HG03521 (cell line): Measurements from ENCODE around the gene ZNF154.

Experiments
- ATAC-seq: cut with Tn5 transposase; IDR thresholded peaks from one replicate; pipeline ENCODE4 v1.9.1; 2021; ENCODE audit warnings: mild to moderate bottlenecking, moderate library complexity; ENCODE audit not compliant: unreplicated experiment

ZNF154 gene

DNA sequence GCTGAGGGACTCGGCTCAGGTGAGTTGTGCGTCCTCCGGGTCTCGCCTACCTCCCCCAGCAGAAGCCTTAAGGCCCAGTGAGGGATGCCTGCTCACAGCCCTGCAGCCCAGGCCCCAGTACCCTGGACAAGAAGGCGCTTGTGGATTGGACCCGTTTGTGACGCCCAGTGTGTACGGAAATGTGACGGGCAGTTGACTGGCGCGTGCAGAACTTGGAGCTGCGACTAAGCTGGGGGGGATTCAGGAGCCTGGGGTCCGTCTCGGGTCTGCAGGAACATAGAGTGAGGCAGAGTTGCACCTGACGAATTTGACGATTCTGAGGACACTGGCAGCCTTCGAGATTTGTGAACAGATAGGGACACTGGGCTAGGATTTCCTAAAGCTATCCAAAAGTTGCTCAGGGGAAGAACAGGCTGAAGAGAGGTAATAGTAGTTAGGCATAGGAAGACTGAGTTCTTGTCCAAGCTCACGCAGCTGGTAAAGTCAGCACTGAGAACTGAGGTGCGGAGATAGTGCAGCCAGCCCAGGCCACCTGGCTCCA is 26.7 kb downstream of the ZNF154 start:
- ATAC-seq = no peak

DNA sequence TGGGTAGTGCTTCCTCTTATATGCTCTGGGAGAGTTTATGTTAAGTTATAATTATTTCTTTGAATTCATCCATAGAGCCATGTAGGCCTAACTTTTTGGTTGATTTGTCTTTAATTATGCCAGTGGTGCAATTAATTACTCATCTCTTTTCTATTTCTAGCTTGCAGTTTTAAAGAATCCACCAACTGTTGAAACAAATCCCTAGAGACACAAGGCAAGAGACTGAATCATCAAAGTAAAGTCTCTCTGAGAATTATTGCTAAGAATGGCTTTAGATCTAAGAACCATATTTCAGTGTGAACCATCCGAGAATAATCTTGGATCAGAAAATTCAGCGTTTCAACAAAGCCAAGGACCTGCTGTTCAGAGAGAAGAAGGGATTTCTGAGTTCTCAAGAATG is 33.1 kb downstream of the ZNF154 start:
- no peak for ATAC-seq

DNA sequence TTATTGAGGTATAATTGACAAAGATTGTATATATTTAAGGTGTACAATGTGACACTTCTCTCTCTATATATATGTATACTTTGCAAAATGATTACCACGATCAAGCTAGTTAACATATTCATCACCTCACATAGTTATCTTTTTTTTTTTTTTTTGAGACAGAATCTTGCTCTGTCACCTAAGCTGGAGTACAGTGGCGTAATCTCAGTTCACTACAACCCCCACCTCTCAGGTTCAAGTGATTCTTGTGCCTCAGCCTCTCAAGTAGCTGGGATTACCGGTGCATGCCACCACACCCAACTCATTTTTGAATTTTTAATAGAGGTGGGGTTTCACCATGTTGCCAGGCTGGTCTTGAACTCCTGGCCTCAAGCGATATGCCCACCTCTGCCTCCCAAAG is 36.5 kb downstream of the ZNF154 start:
- ATAC-seq = no peak

DNA sequence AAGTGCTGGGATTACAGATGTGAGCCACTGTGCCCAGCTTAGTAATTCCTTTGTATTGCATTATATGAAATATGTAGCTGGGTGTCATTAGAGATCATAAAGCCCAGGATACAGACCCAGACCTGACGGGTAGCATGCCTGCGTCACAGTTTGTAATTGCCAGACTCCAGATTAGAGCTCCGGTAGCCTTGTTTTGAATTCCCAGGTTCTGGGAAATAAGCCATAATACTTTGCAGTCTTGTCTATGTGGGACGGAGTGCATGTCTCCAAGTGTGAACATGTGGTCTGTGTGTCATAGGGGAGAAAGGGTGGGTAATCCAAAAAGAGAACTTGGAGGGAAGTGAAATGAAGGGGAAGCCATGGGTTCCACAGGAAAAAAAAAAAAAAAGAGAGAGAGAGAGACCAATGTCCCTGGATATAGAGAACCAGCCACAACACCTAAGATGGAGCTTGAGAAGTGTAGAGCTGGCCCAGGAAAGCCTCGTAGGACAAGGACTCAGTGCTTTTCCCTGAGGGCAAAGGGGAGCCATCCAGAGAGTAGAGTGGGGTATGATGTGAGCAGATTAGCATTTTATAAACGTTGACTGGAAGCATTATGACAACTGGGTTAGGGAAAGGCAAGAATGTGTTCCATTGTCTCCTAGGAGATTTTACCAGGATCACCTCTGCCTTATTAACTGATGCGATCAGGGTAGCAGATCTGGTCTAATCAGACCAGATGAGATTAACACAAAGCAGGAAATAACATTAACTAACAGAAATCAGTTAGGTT is 37.7 kb downstream of the ZNF154 start:
- ATAC-seq = no peak

DNA sequence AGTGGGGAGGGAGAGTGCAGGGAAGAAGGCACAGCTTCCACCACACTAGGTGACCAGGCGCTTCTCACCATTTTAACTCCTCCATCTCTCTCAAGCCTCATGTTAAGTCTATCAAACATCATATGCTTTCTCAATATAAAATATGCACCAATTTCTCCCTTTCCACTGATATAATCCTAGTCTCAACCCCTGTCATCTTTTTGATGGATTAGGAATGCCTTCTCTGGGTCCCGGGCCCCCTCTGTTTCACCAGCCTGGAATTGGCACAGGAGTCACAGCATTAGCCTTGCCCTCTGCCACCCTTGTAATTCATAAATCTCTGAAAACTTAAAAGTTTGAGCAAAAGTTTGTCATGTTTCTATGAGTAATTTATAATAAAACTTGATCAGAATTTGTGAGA is 40.4 kb downstream of the ZNF154 start, which contains the start of gene ZSCAN4:
ZSCAN4 (plus strand) TSS at position 301 of the 400 bp plus-strand sequence. CDS start 7,211 bp downstream, outside the sequence.
- no peak for ATAC-seq

DNA sequence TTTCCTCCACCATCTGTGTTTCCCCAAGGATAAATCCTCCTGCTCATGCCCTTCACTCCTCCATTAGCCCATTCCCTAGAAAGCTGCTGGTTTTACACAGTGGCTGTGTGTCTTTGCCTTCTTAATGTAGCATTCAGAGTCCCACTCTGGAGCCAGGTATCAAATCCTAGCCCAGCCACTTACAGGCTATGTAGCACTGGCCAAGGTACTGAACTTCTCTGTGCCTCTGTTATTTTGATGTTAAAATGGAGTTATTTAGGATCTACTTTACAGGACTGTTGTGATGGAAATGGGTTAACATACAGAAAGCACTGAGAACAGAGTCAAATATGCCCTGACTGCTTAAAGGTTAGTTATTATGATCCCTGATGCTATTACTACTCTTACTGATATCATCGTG is 41.8 kb downstream of the ZNF154 start:
- no peak for ATAC-seq

DNA sequence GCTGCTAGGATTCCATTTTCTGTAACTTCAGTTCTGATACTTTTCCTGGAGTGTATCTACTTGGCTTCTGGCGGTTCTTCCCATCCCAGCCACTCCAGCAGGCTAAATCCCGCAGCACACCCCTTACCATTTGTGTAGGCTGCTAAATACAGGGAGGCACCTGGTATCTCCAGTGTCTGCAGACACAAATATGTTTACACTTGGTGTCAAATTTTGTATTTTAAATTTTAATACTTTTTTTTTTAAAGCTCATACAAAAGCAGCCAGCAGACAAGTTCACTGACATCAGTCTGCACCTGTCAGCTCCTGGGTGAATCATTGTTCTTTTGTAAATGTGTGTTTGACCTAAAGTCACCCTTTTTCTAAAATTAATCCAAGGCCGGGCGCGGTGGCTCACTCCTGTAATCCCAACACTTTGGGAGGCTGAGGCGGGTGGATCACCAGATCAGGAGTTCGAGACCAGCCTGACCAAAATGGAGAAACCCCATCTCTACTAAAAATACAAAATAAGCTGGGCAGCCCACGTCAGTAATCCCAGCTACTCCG is 43.7 kb downstream of the ZNF154 start:
- ATAC-seq = no peak

DNA sequence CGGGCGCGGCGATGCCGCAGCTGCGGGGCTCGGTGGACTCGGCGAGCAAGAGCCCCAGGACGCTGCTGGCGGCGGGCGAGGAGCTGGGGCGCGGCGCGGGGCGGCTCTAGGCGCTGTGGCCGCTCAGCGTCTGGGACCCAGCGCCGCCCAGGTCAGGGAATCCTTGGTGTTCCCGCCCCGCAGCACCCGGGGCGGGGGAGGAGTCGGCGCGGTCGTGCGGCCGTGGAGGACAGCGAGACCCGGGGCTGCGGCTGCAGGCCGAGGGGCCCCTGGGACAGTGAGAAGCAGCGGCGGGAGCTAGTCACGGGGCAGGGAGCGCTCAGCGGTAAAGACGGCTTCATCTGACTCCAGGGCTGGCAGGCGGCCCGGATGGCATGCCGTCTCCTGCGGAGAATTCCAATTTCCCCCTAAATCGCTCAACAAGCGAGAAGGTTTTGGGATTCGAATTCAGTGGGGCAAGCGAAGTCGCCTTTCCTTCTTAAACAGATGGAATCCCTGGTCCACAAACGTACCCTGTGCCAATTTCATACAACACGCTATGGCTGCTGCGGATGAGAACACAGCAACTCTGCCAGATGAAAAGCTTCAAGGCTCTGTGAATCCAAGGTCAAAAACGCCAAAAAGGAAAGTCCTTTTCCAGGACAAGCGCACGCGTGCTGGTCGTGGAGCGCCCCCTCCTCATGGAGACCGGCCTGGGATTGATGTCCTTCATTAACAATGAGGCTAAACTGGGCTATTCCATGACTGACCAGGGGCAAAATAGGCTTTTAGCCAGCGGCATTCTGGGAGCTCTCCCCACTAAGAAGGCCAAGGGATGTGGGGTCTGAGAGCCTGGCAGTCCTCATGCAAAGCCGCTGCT is 44.5 kb downstream of the ZNF154 start:
- ATAC-seq = no peak

DNA sequence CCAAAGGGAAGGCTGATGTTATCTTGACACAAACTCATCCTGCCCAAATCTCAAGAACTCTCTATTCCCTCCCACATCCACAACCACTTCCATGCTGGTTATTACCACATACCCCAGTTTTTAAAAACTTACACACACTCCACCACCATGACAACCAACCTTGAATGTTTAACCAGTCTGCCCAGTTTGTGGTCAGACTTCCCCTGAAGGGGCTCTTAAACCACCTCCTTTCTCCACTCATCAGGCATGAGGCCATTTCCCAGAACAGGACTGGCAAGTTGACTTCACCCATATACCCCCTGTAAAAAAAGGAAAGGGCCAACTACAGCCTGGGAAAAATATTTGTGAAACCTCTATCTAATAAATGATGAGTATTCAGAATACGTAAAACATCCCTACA is 52.7 kb downstream of the ZNF154 start:
- no peak for ATAC-seq

DNA sequence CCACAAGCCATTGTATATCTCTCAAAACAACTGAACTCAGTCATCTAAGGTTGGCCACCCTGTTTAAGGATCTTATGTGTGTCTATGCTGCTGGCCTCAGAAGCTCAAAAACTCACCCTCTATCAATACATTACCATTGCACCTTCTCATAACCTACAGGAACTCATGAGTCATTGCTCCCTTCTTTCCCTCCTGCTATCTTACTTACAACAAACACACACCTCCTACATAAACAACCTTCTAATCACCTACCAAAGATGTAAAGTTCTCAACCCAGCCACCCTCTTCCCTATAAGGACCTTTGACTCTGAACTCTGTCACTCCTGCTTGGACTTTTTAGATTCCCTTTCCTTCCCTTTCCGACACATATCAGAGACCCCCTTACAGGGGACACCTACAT is 53.6 kb downstream of the ZNF154 start:
- no peak for ATAC-seq

DNA sequence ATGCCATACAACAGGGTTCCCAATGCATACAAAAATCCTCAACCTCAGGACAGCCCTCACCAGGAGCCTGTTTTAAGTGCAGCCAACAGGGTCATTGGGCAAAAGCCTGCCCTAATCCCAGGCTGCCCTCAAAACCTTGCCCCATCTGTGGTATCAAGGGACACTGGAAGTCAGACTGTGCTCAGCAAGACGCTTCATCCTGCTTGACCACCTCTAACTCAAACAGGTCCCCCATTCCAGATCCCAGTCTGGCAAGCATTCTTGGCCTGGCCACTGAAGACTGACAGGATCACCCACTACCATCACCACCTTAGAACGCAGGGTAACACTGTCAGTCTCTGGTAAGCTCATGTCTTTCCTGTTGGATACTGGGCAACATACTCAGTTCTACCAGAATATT is 55.3 kb downstream of the ZNF154 start:
- no peak for ATAC-seq

DNA sequence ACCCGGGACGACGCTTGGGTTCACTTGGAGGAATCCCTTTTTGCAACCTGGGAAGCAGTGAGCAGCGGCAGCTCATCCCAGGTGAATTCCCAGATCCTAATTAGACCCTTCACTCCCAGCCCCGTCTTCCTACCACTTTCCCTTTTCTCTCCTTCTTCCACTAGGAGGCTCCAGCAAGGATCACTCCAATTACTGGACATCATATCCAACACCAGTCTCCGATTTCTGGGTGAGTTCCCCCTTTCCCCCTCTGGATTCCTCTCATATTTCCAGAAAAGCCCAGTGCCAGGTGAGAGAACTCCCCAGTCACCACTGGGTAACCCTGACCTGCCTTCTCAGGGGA is 57.4 kb downstream of the ZNF154 start:
- no peak for ATAC-seq

DNA sequence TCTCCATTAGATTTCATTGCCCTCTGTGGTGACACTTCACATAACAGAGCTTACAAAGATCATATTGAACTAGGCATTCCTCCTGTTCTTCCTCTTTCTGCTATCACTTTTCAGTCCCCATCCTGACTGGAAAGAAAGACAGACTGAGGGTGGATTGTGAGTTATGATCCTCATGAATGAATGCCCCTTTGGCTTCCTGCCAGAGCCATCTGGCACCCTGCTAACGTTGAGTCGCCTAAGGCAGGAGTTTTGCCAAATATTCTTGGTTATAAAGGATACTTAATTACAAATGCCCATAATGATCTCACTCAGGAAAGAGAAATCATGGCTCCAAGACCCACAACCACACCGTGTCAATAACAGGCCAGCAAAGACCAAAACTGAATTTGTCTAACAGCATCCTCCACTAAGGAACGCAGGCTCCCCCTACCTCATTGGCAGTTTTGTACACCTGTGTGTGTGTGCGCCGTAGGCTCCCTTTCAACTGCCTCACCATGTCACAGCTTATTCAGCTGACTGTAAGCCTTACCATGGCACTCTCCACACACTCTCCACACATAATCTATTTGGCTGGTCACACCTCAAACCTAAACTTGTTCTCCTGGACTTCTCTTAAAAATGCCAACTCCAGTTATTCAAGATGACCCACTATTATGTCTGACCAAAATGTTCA is 60.5 kb downstream of the ZNF154 start:
- ATAC-seq = no peak
